NCI-H1694 (cell line): ENCODE results near the gene MSH2.
"Not testable (repeated sequence)": the region's sequence is repeated elsewhere in the genome, so short reads cannot be mapped to it uniquely, and the experiment has no call there.

Experiments used
- DNase-seq: peaks from one replicate; lab custom pipeline; 2025; lab: John Stamatoyannopoulos, UW

MSH2 gene

DNA sequence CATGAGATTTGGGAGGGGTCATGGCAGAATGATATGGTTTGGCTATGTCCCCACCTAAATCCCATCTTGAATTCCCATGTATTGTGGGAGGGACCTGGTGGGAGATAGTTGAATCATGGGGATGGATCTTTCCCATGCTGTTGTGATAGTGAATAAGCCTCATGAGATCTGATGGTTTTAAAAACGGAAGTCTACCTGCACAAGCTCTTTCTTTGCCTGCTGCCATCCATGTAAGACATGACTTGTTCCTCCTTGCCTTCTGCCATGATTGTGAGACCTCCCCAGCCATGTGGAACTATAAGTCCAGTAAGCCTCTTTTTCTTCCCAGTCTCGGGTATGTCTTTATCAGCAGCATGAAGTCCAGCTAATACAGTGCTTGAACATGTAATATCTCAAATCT is 5.0 kb downstream of the MSH2 start:
- DNase-seq, result not testable (repeated sequence)

DNA sequence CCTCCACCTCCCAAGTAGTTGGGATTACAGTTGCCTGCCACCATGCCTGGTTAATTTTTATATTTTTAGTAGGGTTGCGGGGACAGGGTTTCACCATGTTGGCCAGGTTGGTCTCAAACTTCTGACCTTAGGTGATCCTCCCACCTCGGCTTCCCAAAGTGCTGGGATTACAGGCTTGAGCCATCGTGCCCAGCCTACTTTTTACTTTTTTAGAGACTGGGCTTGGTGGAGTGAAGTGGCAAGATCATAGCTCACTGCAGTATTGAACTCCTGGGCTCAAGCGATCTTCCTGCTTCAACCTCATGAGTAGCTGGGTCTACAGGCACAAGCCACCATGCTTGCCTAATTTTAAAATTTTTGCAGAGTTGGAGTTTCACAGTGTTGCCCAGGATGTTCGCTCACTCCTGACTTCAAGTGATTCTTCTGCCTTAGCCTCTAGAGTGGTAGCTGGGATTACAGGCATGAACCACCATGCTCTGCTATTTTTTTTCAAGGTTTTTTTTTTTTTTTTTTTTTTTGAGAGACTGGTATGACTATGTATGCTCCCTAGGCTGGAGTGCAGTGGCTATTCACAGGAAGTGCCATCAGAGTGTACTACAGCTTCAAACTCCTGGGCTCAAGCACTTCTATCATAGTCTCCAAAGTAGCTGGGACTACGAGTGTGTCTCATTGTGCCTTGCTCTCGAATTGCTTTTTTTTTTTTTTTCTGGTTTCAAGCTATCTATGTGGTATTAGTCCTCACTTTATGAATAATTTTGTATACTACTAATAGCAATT is 11.9 kb downstream of the MSH2 start:
- DNase-seq, result no peak

DNA sequence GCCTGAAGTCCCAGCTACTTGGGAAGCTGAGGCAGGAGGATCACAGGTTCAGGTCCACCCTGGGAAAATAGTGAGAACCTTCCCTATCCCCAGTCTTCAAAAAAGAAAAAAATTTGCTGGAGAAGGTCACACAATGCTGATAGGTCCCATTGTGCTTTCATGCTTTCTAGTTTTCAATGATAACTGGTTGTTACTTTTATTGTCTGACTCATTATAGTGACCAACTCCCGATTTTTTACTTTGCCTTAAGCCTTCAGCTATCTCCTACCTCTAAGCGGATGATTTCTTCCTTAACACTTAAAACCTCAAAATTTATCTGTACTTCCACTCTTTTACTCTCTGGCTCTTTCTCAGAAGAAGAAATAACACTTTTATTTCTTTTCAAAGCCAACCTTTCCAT is 17.3 kb downstream of the MSH2 start:
- DNase-seq, result no peak

DNA sequence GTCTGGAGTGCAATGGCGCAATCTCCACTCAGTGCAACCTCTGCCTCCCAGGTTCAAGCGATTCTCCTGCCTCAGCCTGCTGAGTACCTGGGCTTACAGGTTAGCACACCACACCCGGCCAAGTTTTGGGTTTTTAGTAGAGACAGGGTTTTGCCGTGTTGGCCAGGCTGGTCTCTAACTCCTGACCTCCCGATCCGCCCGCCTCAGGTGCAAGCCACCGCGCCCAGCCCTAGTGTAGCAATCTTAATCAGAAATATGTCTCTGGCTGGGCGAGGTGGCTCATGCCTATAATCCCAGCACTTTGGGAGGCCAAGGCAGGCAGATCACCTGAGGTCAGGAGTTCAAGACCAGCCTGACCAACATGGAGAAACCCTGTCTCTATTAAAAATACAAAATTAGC is 17.7 kb downstream of the MSH2 start:
- DNase-seq, result not testable (repeated sequence)

DNA sequence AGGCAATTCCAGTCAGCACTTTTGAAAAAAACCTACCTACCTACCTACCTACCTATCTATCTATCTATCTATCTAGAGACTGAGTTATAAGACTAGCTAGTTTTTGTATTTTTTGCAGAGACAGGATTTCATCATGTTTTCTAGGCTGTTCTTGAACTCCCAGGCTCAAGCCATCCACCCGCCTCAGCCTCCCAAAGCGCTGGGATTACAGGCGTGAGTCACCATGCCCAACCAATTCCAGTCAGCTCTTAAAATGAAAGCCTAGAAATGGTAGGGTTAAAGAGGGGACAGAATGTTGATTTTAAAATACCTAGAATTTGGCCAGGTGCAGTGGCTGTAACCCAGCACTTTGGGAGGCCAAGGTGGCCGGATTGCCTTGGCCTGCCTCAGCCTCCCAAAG is 19.1 kb downstream of the MSH2 start:
- DNase-seq, result no peak

DNA sequence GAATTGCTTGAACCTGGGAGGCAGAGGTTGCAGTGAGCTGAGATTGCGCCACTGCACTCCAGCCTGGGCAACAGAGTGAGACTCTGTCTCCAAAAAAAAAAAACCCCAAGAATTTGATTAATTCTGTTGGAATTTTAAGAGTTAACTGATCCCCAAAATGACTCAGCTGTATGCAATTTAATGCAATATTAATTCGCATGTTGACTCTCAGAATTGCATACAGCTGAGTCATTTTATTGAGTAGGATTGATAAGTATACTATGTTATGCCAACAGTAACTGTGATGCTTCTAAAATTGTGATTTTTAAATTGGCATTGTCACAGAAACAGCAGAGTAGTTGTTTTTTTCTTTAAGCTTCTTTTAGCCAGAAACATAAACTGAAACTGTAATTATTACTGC is 19.6 kb downstream of the MSH2 start:
- DNase-seq, result no peak

DNA sequence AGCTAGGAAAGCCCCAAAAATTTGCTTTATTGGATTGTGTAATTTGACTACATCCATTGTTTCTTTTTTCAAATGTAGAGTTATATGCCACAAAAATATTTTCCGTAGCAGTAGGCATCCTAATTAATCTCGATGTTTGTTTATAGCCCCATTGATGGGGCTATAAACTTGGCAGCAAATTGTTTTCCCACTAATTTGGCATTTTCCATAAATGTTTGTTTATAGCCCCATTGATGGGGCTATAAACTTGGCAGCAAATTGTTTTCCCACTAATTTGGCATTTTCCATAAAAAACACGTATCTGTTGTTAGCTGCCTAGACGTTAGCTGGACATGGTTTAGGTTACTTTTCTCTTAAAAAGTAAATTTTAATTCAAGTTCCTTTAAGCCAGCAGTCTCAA is 23.8 kb downstream of the MSH2 start:
- DNase-seq, result no peak

DNA sequence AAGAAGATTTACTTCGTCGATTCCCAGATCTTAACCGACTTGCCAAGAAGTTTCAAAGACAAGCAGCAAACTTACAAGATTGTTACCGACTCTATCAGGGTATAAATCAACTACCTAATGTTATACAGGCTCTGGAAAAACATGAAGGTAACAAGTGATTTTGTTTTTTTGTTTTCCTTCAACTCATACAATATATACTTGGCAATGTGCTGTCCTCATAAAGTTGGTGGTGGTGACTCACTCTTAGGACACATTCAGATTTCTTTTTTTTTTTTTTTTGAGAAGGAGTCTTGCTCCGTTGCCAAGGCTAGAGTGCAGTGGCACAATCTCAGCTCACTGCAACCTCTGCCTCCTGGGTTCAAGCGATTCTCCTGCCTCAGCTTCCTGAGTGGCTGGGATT is 26.8 kb downstream of the MSH2 start:
- DNase-seq, result no peak

DNA sequence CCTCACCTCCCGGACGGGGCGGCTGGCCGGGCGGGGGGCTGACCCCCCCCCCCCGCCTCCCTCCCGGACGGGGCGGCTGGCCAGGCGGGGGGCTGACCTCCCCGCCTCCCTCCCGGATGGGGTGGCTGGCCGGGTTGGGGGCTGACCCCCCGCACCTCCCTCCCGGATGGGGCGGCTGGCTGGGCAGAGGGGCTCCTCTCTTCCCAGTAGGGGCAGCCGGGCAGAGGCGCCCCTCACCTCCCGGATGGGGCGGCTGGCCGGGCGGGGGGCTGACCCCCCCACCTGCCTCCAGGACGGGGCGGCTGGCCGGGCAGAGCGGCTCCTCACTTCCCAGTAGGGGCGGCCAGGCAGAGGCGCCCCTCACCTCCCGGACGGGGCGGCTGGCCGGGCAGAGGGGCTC is 30.1 kb downstream of the MSH2 start:
- not testable (repeated sequence) for DNase-seq

DNA sequence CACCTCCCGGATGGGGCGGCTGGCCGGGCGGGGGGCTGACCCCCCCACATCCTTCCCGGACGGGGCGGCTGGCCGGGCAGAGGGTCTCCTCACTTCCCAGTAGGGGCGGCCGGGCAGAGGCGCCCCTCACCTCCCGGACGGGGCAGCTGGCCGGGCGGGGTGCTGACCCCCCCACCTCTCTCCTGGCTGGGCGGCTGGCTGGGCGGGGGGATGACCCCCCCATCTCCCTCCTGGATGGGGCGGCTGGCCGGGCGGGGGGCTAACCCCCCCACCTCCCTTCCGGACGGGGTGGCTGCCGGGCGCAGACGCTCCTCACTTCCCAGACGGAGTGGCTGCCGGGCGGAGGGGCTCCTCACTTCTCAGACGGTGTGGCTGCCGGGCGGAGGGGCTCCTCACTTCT is 30.5 kb downstream of the MSH2 start:
- not testable (repeated sequence) for DNase-seq

DNA sequence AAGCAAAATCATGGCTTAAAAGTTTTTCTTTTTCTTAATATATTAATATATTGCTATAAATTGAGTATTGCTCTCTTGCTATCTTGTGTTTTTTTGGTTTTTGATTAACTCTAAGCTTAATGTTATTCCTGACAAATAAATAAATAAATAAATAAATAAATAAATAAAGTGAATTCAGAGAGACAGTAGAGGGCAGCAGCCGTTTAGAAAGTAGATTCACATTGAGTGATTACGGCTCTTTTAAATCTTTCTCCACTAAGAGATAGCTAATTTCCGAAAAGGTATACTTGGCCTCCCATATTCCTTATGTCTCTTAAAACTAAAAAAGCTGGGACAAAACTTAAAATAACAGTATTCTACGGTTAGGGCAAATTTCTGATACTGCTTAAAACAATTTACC is 34.3 kb downstream of the MSH2 start:
- peak; percentile 4 for DNase-seq

DNA sequence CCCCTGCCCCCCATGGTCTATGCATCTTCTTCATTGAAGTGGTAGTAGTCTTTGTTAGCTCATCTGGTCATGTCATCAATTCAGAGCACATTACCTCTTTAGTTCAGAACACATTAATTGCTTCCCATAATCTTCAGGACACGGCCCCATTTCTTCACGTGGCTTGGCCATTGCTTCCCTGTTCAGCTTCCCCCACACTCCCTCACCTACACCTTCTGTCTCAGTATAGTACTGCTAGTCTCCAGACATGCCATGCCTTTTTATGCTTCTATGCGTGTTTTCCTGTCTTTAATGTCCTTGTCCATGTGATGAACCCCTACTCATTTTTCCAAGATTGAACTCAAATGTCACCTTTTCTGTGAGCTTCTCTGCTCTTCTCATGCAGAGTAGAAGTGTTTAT is 35.1 kb downstream of the MSH2 start:
- no peak for DNase-seq

DNA sequence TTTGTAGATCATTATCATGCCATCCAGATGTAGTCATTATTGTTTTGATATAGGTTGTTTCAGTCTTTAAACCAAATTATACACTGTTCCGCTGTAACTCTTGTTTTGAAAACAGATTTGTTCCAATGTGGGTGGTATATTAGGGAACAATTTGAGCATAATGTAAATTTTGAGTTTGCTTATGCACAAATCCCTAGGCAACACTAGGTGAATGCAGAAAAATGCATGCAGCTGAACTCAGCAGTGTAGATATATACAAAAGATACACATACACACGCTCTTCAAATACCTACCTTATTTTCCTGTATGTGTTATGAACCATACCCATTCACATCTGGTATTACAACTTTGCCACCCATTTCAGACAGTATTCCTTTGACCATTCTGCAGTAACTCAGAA is 35.8 kb downstream of the MSH2 start:
- no peak for DNase-seq

DNA sequence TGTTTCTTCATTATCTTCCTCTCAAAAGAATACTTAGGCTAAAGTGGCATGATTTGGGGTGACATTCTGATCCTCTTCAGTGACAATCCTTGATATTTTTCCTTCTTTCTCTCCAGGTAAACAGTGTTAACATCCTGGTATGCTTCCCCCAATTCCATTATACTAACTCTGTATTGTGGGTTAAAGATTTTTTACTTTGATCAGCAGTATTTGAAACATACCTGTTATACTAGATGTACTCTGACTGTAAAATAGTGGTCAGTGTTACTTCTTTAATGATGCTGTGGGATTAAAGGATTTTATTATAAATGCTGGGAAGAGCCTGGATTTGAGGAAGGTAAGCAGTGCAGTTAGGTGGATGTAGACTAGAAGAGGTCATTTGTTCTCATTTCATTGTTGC is 48.8 kb downstream of the MSH2 start:
- no peak for DNase-seq

DNA sequence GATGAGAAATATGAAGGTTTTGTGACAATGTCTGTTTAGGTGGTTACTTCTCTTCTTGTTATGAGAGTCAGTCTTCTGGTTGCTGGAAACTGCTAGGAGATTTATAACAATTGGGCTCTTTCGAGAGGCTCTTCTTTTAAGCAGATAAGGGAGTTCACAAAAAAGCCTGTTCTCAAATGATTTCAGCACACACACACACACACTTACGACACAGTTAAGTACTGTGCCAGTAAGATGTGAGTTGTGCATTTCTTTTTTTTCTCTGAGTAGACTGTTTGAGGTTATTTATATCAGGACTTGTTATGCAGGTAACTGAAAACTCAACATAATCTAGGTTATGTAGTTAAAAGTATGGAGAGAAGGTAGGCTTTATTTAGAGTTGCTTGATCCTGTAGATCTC is 49.8 kb downstream of the MSH2 start:
- no peak for DNase-seq

DNA sequence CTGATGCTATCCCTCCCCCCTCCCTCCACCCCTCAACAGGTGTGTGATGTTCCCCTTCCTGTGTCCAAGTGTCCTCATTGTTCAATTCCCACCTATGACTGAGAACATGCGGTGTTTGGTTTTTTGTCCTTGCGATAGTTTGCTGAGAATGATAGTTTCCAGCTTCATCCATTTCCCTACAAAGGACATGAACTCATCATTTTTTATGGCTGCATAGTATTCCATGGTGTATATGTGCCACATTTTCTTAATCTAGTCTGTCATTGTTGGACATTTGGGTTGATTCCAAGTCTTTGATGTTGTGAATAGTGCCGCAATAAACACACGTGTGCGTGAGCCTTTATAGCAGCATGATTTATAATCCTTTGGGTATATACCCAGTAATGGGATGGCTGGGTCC is 51.9 kb downstream of the MSH2 start:
- not testable (repeated sequence) for DNase-seq

DNA sequence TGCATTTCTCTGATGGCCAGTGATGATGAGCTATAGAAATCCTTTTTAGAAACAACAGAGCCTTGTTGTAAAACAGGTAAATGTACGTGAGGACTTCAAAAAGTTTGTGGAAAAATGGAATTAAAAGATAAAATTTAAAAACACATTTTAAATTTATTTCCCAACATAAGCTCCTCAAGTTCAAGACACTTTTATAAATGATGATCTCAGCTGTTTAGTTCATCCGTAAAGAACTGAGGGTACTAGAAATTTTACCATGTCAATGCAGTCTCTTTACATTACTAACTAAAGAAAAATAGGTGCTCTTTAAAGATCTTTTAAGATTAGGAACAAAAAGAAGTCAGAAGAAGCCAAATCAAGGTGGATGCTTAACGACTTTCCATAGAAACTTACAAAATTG is 52.5 kb downstream of the MSH2 start:
- no peak for DNase-seq

DNA sequence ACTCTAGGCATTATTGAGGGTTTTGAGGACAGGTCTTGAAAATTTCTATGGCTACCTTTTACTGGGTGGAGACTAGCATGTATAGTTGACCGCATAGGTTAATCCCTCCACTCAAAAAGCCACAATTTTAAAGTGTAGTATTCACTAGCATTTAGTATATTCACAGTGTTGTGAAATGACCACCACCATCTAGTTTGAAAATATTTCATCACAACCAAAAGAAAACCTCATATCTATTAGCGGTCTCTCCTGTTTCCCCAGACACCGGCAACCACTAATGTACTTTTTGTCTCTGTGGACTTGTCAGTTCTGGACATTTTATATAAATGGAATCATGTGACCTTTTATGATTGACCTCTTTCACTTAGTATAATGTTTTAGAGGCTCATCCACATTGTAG is 53.9 kb downstream of the MSH2 start:
- DNase-seq, result no peak

DNA sequence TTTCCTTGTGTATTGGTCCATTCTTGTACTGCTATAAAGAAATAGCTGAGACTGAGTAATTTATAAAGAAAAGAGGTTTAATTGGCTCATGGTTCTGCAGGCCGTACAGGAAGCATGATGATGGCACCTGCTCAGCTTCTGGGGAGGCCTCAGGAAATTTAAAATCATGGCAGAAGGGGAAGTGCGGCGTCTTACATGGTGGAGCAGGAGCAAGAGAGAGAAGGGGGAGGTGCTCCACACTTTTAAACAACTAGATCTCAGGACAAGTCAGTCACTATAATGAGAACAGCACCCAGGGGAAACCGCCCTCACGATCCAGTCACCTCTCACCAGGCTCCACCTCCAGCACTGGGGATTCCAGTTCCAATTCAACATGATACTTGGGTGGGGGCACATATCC is 54.3 kb downstream of the MSH2 start:
- DNase-seq, result no peak

DNA sequence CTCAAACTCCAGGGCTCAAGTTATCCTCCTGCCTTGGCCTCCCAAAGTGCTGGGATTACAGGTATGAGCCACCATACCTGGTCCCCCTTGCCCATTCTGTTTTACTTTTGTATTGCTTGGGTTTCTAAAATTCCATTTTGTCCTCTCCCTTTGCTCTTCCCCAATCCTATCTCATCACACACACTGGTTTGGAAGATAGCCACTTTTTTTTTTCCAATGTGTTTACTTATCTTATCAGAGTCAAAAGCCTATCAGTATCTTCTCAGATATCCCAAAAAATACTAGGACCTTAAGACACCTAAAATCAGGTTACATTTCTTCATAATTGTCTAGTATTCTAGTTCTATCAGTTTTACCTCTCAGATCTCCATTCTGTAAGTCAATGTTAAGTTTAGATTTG is 56.1 kb downstream of the MSH2 start:
- DNase-seq, result no peak

DNA sequence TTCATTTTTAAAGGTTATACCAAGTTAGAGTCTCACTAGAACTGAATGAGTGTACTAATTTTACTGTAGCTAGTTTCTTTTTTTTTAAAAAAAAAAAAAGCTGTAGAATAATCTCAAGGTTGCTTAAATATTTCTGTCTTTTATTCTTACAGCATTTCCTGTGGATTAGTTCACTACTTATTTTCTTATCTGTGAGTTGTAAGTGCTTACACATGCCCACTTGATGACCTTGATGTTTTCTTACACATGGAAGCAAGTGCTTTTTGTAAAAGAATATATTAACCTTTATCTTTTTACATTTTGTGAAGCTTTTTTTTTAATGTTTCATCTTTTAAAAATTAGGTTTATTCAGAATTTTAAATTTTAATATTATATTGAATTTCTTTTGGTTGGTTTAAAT is 57.8 kb downstream of the MSH2 start:
- DNase-seq, result no peak

DNA sequence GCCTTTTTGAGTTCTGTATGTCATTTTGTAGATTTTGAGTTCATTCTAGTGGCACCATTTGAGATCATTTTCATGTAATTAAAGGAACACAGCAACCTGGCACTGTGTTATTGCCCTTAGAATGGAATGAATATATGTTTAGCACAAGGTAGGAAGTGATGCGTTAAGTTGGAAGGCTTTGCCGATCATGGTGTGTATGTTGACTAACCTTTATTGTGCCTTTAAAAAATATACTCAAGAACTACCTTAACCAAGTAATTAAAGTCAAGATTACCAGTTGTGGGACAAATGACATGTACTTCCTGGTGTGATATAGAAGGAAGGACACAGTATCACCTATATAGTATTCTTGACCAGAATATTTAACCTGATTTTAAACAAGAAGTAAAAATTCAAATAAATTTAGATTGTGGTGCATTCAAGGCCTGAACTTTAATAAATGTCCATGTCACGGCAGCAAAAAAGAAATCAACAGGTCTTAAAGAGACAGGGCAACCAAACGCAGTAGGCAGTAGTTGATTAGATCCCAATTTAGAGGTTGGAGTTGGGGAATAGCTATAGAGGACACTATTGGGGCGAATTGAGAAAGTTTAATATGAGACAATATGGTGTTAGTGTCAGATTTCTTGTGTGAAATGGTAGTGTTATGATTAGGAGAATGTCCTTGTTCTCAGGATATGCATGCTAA is 68.6 kb downstream of the MSH2 start:
- DNase-seq, result no peak

DNA sequence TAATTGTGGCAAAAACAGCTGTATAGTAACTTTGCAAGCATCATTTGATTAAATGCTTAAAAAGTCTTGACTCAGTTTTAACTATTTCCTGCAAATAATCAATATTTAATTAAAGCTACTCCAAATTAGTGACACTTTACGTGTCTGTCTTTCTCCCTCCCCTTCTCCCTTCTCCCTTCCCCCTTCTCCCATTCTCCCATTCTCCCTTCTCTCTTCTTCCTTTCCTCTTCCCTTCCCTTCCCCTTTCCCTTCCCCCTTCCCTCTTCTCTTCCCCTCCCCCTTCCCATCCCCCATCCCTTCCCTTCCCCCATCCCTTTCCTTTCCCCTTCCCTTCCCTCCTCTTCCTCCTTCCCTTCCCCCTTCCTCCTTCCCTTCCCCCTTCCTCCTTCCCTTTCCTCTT is 76.9 kb downstream of the MSH2 start:
- no peak for DNase-seq

DNA sequence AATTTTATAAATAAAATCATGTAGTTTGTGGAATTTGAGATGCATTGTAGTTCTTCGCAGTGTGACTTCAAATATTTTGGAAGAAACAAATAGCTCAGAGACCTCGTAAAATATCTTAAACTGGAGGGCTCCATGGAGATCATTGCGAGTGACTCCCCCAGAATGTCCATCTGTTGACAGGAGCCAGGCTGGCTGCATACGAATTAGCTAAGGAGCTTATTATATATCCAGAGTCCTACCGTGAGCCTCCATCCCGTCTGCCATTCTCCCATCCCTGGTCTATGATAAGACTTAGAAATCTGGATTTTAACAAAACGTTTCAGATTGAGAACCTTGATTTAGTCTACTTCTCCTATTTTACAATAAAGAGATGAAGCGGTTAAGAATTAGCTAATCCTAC is 80.2 kb downstream of the MSH2 start:
- no peak for DNase-seq
